HL-60 (cell line): Measurements from ENCODE around the gene TPO.

Source experiments
- CTCF ChIP-seq: IDR thresholded peaks from one replicate; pipeline ENCODE4 v1.5.1; 2011; ENCODE audit warnings: low read length, control low read depth, inconsistent platforms; ENCODE audit not compliant: insufficient read depth
- POLR2AphosphoS5 ChIP-seq: IDR thresholded peaks from 2 replicates; pipeline ENCODE4 v1.6.1; 2012; ENCODE audit warnings: low read depth
- SPI1 ChIP-seq: IDR thresholded peaks from 2 replicates; pipeline ENCODE4 v1.6.1; 2012; ENCODE audit warnings: low read depth, mild to moderate bottlenecking, borderline replicate concordance
- TF ChIP-seq, protein P1 (sequence below): IDR thresholded peaks from 2 replicates; pipeline ENCODE4 v1.6.1; 2012; ENCODE audit warnings: low read depth; ENCODE audit not compliant: insufficient replicate concordance

GRCh38 chr2:1366546-1367134 lies 46.6 kb upstream of the TPO start:
- TF ChIP-seq CTCF: no peak
- TF ChIP-seq POLR2AphosphoS5: peak; percentile 52; the same call in 1 of the 2 replicates
- no peak for TF ChIP-seq SPI1
- TF ChIP-seq, protein P1, sequence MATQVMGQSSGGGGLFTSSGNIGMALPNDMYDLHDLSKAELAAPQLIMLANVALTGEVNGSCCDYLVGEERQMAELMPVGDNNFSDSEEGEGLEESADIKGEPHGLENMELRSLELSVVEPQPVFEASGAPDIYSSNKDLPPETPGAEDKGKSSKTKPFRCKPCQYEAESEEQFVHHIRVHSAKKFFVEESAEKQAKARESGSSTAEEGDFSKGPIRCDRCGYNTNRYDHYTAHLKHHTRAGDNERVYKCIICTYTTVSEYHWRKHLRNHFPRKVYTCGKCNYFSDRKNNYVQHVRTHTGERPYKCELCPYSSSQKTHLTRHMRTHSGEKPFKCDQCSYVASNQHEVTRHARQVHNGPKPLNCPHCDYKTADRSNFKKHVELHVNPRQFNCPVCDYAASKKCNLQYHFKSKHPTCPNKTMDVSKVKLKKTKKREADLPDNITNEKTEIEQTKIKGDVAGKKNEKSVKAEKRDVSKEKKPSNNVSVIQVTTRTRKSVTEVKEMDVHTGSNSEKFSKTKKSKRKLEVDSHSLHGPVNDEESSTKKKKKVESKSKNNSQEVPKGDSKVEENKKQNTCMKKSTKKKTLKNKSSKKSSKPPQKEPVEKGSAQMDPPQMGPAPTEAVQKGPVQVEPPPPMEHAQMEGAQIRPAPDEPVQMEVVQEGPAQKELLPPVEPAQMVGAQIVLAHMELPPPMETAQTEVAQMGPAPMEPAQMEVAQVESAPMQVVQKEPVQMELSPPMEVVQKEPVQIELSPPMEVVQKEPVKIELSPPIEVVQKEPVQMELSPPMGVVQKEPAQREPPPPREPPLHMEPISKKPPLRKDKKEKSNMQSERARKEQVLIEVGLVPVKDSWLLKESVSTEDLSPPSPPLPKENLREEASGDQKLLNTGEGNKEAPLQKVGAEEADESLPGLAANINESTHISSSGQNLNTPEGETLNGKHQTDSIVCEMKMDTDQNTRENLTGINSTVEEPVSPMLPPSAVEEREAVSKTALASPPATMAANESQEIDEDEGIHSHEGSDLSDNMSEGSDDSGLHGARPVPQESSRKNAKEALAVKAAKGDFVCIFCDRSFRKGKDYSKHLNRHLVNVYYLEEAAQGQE: no peak
